ENCODE data around the gene GLIS2.

Gene GLIS2

GRCh38 chr16:4334724-4335495 lies 19.0 kb downstream of the GLIS2 start:
- no peak for DNase-seq (ENCODE audit: low read depth in 2 of 2)
- no peak overlapping the region for H3K4me3 ChIP-seq (replicated peaks in 1 of 2; ENCODE audit: low read depth in 2 of 2, low read length in 2 of 2)
- no peak for TF ChIP-seq CTCF (IDR thresholded peaks at IDR 0.05; ENCODE audit: low read depth, low read length)

GRCh38 chr16:4336701-4337539 lies 21.1 kb downstream of the GLIS2 start:
- DNase-seq (ENCODE audit: low read depth in 2 of 2): no peak
- no peak for TF ChIP-seq CTCF (IDR thresholded peaks at IDR 0.05; ENCODE audit: low read depth, low read length)
- H3K4me3 ChIP-seq (replicated peaks in 1 of 2; ENCODE audit: low read depth in 2 of 2, low read length in 2 of 2): no peak overlapping the region

- DNase-seq (ENCODE audit: low read depth in 2 of 2): no peak
- no peak overlapping the region for H3K4me3 ChIP-seq (replicated peaks in 1 of 2; ENCODE audit: low read depth in 2 of 2, low read length in 2 of 2)
- no peak for TF ChIP-seq CTCF (IDR thresholded peaks at IDR 0.05; ENCODE audit: low read depth, low read length)
Observed at GRCh38 chr16:4337540-4338088, 21.7 kb downstream of the GLIS2 start.

- no peak for TF ChIP-seq CTCF (IDR thresholded peaks at IDR 0.05; ENCODE audit: low read depth, low read length)
- H3K4me3 ChIP-seq (replicated peaks in 1 of 2; ENCODE audit: low read depth in 2 of 2, low read length in 2 of 2): no peak overlapping the region
- no peak for DNase-seq (ENCODE audit: low read depth in 2 of 2)
Observed at GRCh38 chr16:4338125-4338582, 22.3 kb downstream of the GLIS2 start.

GRCh38 chr16:4338712-4339299 lies 22.9 kb downstream of the GLIS2 start:
- no peak overlapping the region for H3K4me3 ChIP-seq (replicated peaks in 1 of 2; ENCODE audit: low read depth in 2 of 2, low read length in 2 of 2)
- DNase-seq (ENCODE audit: low read depth in 2 of 2): no peak
- TF ChIP-seq CTCF (IDR thresholded peaks at IDR 0.05; ENCODE audit: low read depth, low read length): no peak

- H3K4me3 ChIP-seq (replicated peaks in 1 of 2; ENCODE audit: low read depth in 2 of 2, low read length in 2 of 2): no peak overlapping the region
- no peak for TF ChIP-seq CTCF (IDR thresholded peaks at IDR 0.05; ENCODE audit: low read depth, low read length)
- no peak for DNase-seq (ENCODE audit: low read depth in 2 of 2)
Observed at GRCh38 chr16:4339455-4339854, 23.6 kb downstream of the GLIS2 start.

Data from cardiac fibroblast (primary cell).